Fibroblast of skin of right quadriceps (primary cell): Measurements from ENCODE around the gene OR51E1.

Source experiments
- DNase-seq: peaks from one replicate; pipeline ENCODE4 v3.0.0-alpha.2; 2013

The OR51E1 gene

DNA sequence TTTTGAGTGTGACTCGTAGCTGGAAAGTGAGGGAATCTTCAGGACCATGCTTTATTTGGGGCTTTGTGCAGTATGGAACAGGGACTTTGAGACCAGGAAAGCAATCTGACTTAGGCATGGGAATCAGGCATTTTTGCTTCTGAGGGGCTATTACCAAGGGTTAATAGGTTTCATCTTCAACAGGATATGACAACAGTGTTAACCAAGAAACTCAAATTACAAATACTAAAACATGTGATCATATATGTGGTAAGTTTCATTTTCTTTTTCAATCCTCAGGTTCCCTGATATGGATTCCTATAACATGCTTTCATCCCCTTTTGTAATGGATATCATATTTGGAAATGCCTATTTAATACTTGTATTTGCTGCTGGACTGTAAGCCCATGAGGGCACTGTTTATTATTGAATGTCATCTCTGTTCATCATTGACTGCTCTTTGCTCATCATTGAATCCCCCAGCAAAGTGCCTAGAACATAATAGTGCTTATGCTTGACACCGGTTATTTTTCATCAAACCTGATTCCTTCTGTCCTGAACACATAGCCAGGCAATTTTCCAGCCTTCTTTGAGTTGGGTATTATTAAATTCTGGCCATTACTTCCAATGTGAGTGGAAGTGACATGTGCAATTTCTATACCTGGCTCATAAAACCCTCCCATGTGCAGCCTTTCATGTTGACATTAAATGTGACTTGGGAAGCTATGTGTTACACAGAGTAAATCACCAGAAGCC is 11.0 kb downstream of the OR51E1 start:
- no peak for DNase-seq

DNA sequence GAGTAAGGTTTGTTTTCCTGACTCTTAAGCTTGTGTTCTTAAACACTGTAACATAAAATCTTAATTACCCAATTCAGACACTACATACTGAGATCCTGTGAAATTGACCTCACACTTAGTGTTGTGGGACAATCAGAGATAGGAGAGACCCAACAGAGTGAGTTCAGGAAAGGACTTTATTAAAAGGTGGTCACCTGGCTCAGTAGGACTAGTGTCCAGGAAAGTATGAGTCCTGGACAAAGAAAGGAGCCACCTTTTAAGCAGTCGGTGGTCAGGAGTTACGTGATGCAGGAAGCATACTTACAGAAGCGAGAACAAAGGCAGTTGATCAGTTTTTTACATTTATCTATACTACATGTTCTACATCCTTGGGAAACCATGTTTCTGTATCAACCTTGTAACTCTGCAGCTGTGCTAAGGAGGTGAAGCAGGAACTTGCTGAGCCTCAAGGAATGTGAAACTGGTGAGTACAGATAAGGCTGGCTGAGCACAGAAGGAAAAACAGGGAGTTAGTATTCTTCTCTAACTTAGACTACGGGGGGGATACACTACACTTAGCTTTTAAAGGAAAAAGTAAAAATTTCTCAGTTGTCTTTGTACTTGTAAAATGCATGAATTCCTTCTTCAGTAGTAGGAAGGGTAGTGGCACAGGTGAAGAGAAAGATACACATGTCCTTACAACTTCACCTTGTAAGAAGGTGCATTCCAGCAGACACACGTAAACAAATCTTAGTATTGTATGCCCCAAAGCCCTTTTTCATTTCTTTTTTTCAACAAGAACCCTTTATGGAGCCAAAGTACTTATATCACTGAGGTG is 15.1 kb downstream of the OR51E1 start:
- no peak for DNase-seq

DNA sequence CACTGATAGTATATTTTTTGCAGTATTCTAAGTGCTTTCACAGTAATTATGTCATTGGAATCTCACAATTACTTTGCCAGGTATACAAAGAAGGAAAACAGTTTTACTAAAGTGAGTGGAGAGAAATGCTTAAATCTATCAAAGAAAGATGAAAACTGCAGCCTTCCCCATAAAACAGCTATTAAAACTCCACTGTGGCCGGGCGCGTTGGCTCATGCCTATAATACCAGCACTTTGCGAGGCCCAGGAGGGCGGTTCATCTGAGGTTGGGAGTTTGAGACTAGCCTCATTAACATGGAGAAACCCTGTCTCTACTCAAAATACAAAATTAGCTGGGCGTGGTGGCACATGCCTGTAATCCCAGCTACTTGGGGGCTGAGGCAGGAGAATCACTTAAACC is 19.1 kb downstream of the OR51E1 start:
- DNase-seq, result no peak

DNA sequence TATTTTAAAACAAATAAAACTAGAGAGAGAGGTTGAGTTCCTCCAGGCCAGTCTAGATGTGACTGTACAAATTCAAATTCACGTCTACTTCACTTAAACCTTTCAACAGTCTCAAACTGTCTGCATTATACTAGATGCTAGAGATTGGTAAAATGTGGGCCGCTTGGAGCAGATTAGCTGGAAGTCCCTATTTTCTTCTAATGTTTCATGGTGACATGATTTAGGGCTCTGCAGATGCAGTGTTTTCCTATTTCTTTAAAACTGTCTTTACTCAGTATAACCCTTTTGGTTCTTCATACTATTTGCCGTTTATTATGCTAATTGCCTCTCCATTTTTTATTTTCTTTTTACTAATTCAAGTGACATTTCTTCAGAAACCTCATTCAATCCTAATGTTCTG is 20.4 kb downstream of the OR51E1 start:
- no peak for DNase-seq

DNA sequence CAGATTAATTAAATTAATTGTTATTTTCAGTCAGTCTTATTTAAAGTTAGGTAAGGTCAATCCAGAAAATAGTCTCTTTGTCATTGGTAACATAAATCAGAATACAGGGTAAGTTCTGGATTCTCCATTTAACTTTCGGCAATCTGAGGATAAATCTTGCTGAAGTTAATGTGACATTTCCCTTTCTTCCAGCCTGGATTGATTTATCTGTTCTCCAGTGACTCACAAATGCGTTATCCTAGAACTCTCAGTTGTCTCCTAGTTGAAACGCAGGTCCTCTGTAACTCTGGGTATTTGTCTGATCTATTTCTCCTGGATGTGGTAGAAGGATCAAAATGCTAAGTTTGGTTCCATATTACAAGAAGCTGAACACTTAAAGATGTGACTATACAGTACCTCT is 21.0 kb downstream of the OR51E1 start:
- DNase-seq, result no peak

DNA sequence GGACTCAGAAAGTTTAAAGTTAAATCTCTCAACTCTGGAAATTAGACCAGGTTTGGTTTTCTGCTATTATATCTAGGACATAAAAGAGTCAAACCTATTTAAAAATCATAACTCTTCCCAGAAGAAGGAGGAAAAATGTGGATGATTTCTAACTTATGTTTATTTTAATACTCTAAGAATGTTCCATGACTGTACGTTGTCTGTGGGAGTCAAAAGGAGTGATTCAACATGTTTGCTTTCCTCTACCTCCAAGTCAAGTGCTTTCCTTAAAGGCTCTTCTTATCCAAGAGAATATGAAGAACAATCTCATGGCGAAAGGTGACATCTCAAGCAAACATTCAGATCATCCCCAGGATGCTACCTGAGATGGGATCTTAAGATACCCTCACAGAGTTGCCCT is 21.6 kb downstream of the OR51E1 start:
- no peak for DNase-seq

DNA sequence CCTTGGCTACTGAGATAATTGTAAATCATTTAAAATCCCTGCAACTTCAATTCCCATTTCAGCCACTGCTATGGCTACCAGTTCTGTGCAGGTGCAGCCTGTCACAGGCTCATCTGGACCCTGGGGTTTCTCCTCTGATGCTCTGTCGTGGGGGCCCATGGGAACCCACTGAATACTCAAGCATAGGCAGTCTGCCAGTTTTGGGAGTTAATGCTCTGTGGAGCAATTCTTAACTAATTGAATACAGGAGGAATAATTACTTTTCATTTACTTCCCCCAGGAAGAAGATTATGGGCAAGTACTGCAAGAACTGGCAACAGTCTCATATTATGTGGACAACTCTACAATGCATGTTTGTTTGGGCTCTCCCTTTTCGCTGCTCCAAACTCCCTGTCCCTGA is 28.0 kb downstream of the OR51E1 start:
- DNase-seq, result no peak

DNA sequence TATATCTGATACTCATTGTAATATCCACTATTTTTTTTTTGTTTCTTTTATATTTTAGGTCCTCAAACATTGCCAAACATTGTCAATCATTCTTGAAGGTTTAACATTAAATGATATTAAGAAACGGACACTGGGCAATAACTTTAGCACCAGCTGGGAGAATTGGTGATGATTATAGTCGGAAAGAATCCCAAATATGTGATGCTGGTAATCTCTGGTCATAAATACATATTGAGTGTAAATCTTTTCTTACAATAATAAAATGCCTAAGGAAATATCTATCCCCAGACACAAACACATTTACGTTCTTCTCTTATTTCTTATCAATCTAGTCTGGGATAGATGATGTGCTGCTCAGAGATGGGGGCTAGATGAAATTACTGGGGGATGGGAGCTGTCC is 28.7 kb downstream of the OR51E1 start:
- DNase-seq, result peak; percentile 29

DNA sequence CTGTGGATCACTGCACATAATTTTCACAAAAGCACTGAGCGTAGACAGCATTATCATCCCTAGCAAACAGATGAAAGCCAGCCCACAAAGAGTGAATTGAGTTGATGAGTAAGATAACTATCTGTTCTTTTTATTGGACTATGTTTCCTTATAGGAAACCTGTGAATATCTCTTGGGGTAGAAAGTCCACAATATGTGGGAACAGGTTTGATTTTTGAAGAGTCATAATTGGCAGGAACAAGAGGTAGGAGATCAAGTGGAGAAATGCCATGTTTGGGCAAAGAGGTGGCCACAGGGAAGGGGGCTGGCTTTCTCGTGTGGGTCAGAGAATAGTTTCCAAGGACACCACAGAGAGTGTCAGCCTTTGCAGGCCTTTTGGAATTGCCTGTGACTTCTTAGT is 30.0 kb downstream of the OR51E1 start:
- no peak for DNase-seq

DNA sequence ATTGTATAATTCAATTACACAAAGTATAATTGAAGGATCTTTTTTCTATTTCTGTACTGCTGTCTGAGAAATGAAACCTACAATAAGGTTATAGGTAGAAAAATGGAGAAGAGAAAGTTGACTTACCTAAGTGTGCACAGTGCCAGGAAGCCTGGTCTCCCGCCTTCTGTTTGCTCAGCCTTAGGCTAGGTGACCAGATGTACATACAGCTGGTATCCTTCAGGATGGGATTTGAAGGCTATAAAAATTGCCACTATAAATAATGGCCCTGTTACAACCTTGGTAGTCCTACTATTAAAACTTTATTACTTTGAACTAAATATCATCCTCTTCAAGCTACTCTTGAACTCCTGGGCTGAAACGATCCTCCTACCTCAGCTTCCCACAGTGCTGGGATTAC is 34.2 kb downstream of the OR51E1 start:
- no peak for DNase-seq

DNA sequence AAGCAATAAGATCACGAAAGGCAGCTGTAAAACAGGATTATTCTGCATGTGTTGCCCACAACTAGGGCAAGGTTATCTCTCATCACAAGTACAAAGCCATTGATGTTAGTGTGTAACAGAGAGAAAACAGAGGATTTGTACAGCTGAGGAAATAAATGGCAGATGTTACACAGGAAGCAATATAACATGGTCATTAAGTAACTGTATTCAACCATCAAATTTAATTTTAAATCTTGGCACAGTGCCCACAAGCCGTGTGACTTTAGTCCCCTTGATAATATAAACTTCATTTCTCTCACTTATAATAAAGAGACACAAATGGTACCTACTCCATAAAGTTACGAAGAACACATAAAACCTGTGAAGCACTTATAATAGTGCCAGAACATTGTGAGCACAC is 36.6 kb downstream of the OR51E1 start:
- DNase-seq, result no peak

DNA sequence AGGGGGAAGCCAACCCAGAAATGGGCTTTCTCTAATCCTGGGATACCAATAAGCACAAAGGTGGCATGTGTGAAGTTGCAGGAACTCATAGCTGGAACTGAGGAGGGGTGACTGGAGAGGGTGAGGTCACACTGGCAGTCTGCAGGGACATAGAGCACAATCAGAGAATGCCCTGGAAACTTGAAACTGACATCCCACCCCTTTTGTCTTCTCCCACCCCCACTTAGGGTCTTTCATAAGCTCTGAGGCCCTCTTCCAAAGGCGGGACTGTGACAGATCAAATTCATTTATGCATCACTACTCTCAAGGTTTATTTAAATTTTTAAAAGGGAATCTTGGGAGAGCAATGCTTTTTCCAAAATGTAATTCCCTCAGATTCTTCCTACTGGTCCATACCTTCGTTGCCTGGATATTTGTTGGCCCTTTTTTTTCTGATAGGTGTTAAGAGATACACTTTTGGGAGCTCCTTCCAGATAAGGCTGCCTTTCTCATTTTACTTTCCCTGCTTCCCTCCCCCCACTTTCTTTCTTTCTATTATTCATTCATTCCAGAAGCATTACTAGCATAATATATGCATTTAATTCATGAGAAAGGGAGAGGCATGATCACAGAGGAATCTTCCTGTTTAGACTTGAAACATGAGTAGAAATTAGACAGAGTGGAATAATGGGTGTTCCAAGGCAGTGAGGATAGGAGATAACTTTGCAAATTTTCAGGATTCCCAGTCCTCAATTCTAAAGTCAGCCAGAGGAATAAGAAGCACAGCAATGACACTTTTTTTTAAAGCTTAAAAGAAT is 39.0 kb downstream of the OR51E1 start:
- peak; percentile 52 for DNase-seq

DNA sequence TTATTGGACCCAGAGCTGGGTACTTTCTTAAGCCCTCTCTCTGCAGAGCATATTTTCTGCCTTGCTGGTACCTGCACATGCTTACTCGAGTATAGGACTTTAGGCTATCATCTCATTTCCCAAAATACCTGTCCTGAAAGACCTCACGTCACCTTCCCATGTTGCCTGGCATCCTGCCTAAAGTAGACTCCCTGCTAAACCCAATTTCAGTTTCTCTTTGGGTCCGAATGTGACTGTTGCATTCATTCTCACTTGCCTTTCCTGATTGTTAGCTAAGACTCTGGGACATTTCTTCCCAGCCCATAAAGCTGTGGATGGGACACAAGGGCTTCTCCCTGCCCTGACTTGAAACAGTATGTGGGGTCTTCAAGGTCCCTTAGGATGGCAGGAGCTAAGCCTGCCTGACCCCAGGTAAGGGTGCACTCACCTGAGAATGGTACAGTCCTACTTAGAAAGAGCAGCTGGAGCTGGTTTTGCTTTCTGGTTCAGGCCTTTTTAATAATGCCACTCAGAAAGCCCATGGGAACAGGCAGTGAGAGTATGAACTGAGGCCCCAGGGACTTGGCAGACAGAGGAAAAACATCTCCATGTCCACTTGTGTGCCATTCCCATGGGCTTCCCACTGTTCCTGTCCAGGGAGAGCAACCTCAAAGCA is 41.0 kb downstream of the OR51E1 start:
- no peak for DNase-seq

DNA sequence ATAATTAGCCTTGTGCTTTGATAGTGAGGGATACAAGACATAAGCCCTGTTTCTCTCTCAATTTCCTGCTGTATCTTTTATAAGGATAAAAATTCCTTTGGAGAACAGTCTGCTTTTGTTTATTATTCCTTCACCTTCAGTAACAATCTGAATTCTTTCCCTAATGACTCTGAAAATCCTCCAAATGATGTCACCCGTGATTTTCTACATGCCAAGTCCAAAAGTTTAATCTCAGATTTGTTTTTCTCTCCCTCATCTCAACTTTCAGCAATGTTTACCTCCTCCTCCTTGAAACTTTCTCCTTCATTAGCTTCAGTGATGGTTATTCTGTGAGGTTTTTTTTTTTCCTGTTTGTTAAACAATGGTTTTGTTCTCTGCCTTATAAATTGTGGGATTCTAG is 51.7 kb downstream of the OR51E1 start:
- no peak for DNase-seq

DNA sequence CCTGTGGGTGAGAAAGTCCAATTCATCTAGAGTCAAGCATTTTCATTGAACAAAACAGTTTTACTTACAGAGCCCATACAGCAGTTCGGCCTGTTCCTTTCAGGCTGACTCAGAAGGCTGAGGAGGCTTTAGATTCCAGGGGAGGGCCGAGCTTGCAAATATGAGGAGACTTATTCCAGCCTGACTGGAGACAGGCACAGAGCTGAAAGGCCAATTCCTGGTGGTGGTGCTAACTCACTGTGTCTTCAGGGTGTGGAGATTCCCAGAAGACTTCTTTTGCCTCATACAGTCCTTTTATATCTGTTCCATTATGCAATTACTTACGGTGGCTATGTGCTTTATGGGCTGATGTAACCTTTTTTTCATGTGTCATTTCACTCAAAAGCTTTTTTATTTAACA is 53.8 kb downstream of the OR51E1 start, which contains the start of gene OR51E2:
OR51E2 (minus strand) TSS at position 269 of the 400 bp plus-strand sequence. CDS start 15,142 bp downstream, outside the sequence.
- peak; percentile 17 for DNase-seq

DNA sequence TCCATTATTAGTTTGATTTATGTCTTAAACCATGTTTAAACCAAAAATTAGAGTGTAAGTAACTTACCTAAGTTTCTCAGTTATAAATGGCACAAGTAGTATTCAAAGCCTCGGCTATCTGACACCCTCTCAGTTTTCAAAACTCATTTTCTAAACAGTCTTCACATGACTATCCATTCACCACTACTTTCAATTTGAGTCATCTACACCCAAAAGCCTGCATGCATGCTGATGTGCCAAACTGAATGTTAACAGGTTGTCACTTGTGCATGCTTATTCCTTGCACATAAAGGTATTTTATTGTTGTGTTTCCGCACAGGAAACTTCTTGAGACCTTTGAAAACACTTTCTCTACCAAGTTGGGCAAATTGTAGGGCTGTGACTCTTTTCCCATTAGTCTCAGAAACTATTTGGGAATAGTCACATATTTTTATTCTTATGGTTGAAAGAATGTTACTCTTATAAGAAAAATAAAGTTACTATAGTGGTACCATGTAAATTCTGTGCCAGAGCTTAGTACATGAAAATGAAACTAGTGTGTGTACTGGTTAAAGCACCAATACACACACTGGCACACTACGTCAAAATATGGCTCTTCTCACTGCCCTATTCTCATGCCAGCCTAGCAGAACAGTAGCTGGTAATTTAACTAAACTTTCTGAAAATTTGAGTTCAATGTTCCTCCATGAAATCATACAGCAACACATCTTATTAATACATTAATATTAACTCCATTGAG is 56.1 kb downstream of the OR51E1 start:
- DNase-seq, result no peak

DNA sequence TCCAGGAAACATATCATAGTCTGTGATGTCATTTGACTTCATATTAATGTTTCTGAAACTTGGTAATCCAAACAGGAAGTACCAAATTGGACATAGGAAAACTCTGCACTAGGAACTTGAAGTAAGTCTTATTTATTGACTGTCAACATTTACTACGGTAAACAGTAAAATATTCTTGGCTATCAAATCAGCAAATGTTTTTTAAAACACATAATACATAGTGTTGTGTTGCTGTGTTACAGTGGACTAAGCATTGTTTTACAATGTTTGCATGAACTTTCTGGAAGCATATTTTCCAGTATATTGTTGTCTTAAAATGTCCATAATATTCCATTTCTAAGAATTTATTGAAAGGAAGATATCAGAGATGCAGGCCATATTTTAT is 56.6 kb downstream of the OR51E1 start:
- no peak for DNase-seq

DNA sequence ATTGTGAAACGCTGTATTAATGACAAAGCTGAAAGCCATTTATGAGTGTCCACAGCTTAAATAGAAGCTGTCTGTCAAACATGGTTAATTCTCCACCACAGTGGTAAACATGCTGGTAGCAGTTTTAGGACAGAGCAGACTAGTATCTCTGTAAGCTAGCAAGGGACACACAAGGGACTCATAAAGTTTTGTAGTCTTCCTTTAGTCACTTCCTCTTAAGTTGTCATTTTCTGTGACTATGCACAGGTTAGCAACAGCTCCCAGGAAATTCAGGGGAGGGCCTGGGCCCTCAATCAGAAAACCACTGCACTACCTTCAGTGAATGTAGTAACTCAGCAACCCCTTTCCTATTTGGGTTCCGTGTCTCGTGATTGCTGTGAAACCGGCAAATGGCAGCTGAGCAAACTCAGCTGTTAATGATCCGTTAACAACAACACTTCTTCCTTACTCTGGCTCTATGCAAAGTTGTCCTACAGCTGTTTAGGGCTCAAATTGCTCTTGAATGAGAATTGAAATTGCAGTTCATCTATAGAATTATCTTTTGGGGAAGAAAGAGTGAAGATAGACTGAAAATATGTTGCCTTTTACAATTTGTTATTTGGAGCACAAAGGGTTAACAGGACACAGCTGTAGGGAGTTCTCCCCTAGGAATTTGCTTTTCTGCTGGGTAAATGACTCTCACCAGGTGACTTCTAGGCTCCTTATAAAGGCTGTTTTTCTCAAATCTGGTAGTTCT is 60.4 kb downstream of the OR51E1 start, which contains the start of gene MMP26:
MMP26 (plus strand) TSS at position 731 of the 736 bp plus-strand sequence.
- no peak for DNase-seq

DNA sequence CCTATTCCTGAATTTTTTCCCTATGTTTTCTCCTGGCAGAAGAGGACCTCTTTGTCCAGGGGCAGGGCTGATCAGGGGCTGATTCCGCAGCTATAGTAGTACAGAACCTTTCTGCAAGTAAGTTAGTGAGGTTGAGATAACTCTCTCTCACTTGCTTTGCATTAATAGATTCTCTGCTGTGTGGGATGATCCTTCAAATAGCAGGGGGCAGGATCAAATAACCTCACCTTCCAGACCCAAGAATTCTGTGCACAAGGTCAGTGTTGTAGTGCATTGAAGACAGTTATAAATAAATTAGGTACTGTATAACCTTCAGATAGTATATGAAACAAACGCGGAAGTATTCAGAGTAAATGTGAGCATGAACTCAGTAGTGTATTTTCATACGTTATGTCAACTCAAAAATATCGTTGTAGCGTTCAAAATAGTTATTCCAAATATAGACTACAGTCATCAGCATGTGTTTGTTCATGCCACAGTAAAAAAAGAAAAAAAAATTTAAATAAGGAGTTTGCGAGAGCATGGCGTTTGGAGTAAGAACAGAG is 61.1 kb downstream of the OR51E1 start:
- no peak for DNase-seq
